ENCODE data around the gene PMEPA1.

The PMEPA1 gene

GRCh38 chr20:57654998-57655808 is 54.6 kb downstream of the PMEPA1 start:
- Histone ChIP-seq H3K4me3 (ENCODE audit: extremely low read depth, insufficient read depth, low read length, poor library complexity, severe bottlenecking) (no peak overlapping the region), H3K36me3 (ENCODE audit: control insufficient read depth, insufficient read depth, low read length) (peaks cover 36% of the 10 kb centered on the region), H3K9me3 (ENCODE audit: control insufficient read depth, low read length) (no peaks in the 10 kb centered on the region), H3K27ac (ENCODE audit: low read depth, low read length, severe bottlenecking) (no peak overlapping the region), H3K4me1 (ENCODE audit: control insufficient read depth, insufficient read depth, low read length, poor library complexity, severe bottlenecking) (no peaks in the 10 kb centered on the region)
- WGBS, 2 experiments (ENCODE audit: insufficient coverage in 2 of 2) = 73 to 79% methylated on average over 13 to 19 of the region's 22 CpGs

DNA sequence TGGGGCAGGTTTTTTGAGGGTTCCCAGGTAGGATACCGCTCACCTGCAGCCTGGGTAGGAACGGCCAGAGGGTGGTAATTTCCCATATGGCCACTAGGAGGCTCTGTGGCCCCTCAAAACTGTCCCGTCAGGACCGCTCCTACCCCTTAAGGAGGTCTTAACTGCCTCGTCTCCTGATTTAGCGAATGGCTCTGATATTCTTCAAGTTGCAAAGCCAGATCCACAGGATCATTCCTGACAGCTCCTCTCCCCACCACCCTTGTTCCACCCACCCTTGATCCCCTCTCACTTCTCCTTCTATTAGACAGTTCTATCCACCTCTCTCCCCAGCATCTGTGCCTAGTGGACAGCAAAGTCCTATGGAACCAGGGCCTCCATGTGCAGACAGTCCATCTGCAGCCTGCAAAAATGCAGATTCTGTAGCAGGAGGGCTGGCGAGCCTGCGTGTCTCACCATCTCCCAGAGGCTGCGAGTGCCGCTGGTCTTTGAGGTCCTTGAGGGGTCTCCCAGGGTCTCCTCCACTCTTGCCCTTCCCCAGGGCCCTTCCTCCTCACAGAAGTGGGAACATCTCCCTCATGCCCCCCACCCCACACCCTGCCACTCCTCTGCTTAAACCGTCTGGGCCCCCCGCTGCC is 55.3 kb downstream of the PMEPA1 start:
- no peak overlapping the region for H3K27ac ChIP-seq (ENCODE audit: low read depth, low read length, severe bottlenecking)
- H3K36me3 ChIP-seq (ENCODE audit: control insufficient read depth, insufficient read depth, low read length) = peaks cover 41% of the 10 kb centered on the region

DNA sequence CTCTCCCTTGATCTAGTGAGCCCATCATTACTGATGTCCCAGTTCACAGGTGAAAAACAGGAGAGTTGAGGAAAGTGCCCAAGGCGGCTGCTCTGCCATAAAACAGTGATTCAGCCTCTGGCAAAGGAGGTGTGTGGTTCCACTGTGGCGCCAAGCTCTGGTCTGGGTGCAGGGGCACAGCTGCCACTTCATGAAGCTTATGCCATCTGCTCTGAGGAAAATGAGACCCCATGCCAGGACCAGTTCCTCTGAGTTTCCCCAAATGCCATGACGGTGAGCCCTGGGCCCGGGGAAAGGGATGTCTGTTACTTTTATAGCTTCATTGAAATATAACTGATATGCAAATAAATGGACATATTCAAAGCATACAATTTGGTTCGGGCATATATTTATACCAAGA is 55.9 kb downstream of the PMEPA1 start:
- no peaks in the 10 kb centered on the region for H3K4me1 ChIP-seq (ENCODE audit: control insufficient read depth, insufficient read depth, low read length, poor library complexity, severe bottlenecking)
- WGBS, 2 experiments (ENCODE audit: insufficient coverage in 2 of 2) = 63 to 88% methylated on average over 2 to 3 of the region's 5 CpGs

More for the DNA sequence above, 55.3 kb downstream of the PMEPA1 start:
- Histone ChIP-seq H3K4me1 (ENCODE audit: control insufficient read depth, insufficient read depth, low read length, poor library complexity, severe bottlenecking) (no peaks in the 10 kb centered on the region), H3K4me3 (ENCODE audit: extremely low read depth, insufficient read depth, low read length, poor library complexity, severe bottlenecking) (no peak overlapping the region), H3K9me3 (ENCODE audit: control insufficient read depth, low read length) (no peaks in the 10 kb centered on the region)
- WGBS, 2 experiments (ENCODE audit: insufficient coverage in 2 of 2) = 52 to 59% methylated on average over 11 to 12 of the region's 12 CpGs

DNA sequence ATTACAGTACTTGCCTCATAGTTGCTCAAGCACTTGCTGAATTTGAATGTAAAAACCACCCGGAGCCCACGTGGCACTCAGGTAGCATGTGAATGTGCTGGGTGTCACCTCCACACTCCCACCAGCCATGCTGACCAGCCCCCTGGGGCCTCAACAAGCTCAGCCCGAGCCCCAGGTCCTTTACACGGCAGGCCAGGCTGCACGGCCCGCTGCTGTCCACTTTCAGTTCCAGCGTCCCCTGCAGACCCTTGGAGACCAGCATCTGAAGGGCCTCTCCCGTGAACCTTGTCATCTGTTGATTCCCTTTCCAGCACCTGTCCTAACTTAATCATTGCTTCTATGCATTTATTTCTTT is 56.3 kb downstream of the PMEPA1 start:
- 89 to 92% methylated on average over 7 to 8 of the region's 8 CpGs for WGBS, 2 experiments (ENCODE audit: insufficient coverage in 2 of 2)
- H3K4me3 ChIP-seq (ENCODE audit: extremely low read depth, insufficient read depth, low read length, poor library complexity, severe bottlenecking) = no peak overlapping the region
- H3K27ac ChIP-seq (ENCODE audit: low read depth, low read length, severe bottlenecking) = no peak overlapping the region
- H3K9me3 ChIP-seq (ENCODE audit: control insufficient read depth, low read length) = no peaks in the 10 kb centered on the region
- peaks cover 38% of the 10 kb centered on the region for H3K36me3 ChIP-seq (ENCODE audit: control insufficient read depth, insufficient read depth, low read length)
- no peaks in the 10 kb centered on the region for H3K4me1 ChIP-seq (ENCODE audit: control insufficient read depth, insufficient read depth, low read length, poor library complexity, severe bottlenecking)

More for the DNA sequence above, 55.9 kb downstream of the PMEPA1 start:
- H3K4me3 ChIP-seq (ENCODE audit: extremely low read depth, insufficient read depth, low read length, poor library complexity, severe bottlenecking) = no peak overlapping the region
- no peak overlapping the region for H3K27ac ChIP-seq (ENCODE audit: low read depth, low read length, severe bottlenecking)
- H3K36me3 ChIP-seq (ENCODE audit: control insufficient read depth, insufficient read depth, low read length) = peaks cover 41% of the 10 kb centered on the region
- H3K9me3 ChIP-seq (ENCODE audit: control insufficient read depth, low read length) = no peaks in the 10 kb centered on the region

DNA sequence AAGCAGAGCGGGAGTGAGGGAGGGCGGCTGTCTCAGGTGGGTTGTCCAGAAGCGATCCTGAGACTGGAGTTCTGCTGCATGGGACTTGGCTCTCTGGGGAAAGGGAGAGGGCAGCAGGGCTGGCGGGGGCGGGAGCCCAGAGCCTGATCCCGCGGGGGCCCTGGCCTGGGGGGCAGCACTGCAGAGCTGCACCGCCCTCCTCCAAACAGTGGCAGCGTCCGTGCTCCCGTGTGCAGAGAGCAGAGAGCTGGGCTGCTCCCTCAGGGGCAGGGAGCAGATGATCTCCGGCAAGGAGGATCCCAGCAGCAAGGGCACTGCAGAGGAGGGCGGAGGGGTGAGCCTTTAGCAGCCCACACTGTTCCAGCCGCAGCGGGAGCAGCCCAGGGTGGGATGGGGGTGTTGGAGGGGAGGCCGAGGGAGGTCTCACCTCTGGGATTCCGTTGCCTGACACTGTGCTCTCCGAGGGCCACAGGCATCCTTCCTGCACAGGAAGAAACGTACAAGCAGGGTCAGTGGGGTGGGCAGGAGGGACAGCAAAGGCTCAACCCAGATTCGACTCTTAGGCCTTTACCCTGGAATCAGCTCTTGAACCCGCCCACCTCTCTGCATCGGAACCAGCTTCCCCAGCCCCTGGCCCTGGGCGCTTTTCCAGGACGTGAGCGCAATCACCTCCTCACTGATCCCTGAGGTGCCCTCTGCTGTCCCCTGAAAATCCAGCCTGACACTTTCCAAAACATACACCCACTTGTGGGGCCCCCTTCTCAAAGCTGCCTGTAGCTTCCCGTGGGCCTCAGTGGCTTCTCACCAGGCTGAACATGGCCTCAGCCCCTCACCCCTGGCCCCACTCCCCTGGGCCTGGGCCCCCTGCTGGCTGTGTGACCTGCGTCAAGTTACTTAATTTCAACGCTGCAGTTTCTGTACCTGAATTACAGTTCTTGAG is 56.9 kb downstream of the PMEPA1 start:
- Histone ChIP-seq H3K36me3 (ENCODE audit: control insufficient read depth, insufficient read depth, low read length) (peaks cover 31% of the 10 kb centered on the region), H3K4me1 (ENCODE audit: control insufficient read depth, insufficient read depth, low read length, poor library complexity, severe bottlenecking) (no peaks in the 10 kb centered on the region), H3K9me3 (ENCODE audit: control insufficient read depth, low read length) (no peaks in the 10 kb centered on the region), H3K27ac (ENCODE audit: low read depth, low read length, severe bottlenecking) (no peak overlapping the region), H3K4me3 (ENCODE audit: extremely low read depth, insufficient read depth, low read length, poor library complexity, severe bottlenecking) (no peak overlapping the region)
- 94 to 98% methylated on average over 22 to 26 of the region's 28 CpGs for WGBS, 2 experiments (ENCODE audit: insufficient coverage in 2 of 2)

DNA sequence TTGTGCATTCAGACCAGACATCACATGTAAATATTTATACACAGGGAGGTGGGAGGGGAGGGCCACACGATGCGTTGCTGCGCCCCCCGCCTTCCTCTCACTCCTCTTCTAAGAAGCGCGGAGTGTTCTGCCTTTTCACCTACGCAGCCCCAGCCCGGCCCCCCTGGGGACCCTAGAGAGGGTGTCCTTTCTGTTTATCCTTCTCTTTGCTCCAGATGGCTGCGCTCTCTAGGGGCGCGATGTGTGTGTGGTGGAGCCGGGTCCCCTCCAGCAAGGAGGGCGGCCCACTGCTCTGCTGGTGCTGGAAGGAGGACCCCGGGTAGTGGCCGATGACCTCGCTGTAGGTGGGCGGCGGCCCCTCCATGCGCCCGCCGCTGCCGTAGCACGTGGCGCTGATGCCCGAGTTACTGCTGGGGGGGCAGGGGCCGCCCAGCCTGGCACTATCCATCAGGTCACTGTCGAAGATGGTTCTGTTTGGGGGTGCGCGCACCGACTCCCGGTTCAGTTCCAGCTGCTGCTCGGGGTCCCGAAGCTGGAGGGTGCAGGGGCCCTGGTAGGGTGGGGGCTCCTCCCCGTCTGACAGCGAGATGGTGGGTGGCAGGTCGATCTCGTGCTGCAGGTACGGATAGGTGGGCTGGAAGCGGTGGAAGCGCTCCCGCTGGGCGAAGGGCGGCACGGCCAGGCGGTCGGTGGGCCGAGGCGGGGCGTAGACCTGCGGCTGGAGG is 57.8 kb downstream of the PMEPA1 start:
- Histone ChIP-seq H3K27ac (ENCODE audit: low read depth, low read length, severe bottlenecking) (no peak overlapping the region), H3K4me3 (ENCODE audit: extremely low read depth, insufficient read depth, low read length, poor library complexity, severe bottlenecking) (no peak overlapping the region), H3K4me1 (ENCODE audit: control insufficient read depth, insufficient read depth, low read length, poor library complexity, severe bottlenecking) (no peaks in the 10 kb centered on the region), H3K36me3 (ENCODE audit: control insufficient read depth, insufficient read depth, low read length) (peaks cover 26% of the 10 kb centered on the region), H3K9me3 (ENCODE audit: control insufficient read depth, low read length) (no peaks in the 10 kb centered on the region)
- 94 to 98% methylated on average over 39 to 40 of the region's 50 CpGs for WGBS, 2 experiments (ENCODE audit: insufficient coverage in 2 of 2)

GRCh38 chr20:57650756-57651483 is 58.9 kb downstream of the PMEPA1 start:
- H3K36me3 ChIP-seq (ENCODE audit: control insufficient read depth, insufficient read depth, low read length) = peaks cover 19% of the 10 kb centered on the region
- no peak overlapping the region for H3K4me3 ChIP-seq (ENCODE audit: extremely low read depth, insufficient read depth, low read length, poor library complexity, severe bottlenecking)
- WGBS, 2 experiments (ENCODE audit: insufficient coverage in 2 of 2) = 92 to 95% methylated on average over 20 of the region's 23 CpGs
- H3K4me1 ChIP-seq (ENCODE audit: control insufficient read depth, insufficient read depth, low read length, poor library complexity, severe bottlenecking) = no peaks in the 10 kb centered on the region
- H3K27ac ChIP-seq (ENCODE audit: low read depth, low read length, severe bottlenecking) = no peak overlapping the region
- H3K9me3 ChIP-seq (ENCODE audit: control insufficient read depth, low read length) = no peaks in the 10 kb centered on the region

DNA sequence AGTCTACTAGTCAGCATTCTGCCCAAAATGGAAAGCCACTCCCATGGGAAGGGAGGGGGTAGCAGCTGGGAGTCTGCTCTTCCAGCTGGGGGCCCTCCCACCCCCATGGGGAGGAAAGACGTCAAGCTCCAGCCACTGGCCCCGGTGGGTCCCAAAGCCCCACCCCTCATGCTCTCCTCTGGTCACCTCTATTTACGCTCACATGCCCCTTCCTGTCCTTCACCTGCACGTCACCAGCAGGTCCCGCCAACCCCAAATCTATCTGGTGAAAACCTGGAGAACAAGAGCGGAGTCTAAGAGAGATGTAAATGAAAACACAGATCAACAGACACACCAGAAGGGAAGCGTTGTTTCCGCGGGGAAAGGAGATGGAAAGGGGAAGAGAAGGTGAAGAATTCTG is 59.5 kb downstream of the PMEPA1 start:
- Histone ChIP-seq H3K27ac (ENCODE audit: low read depth, low read length, severe bottlenecking) (no peak overlapping the region), H3K4me3 (ENCODE audit: extremely low read depth, insufficient read depth, low read length, poor library complexity, severe bottlenecking) (no peak overlapping the region), H3K9me3 (ENCODE audit: control insufficient read depth, low read length) (no peaks in the 10 kb centered on the region), H3K36me3 (ENCODE audit: control insufficient read depth, insufficient read depth, low read length) (peaks cover 19% of the 10 kb centered on the region), H3K4me1 (ENCODE audit: control insufficient read depth, insufficient read depth, low read length, poor library complexity, severe bottlenecking) (no peaks in the 10 kb centered on the region)
- 100% methylated on average over 1 of the region's 9 CpGs; no CpG with 5 or more reads in 1 of the 2 experiments for WGBS, 2 experiments (ENCODE audit: insufficient coverage in 2 of 2)

- 93 to 97% methylated on average over 14 of the region's 14 CpGs for WGBS, 2 experiments (ENCODE audit: insufficient coverage in 2 of 2)
- no peak overlapping the region for H3K27ac ChIP-seq (ENCODE audit: low read depth, low read length, severe bottlenecking)
- no peaks in the 10 kb centered on the region for H3K9me3 ChIP-seq (ENCODE audit: control insufficient read depth, low read length)
- H3K36me3 ChIP-seq (ENCODE audit: control insufficient read depth, insufficient read depth, low read length) = peaks cover 19% of the 10 kb centered on the region
- no peaks in the 10 kb centered on the region for H3K4me1 ChIP-seq (ENCODE audit: control insufficient read depth, insufficient read depth, low read length, poor library complexity, severe bottlenecking)
- no peak overlapping the region for H3K4me3 ChIP-seq (ENCODE audit: extremely low read depth, insufficient read depth, low read length, poor library complexity, severe bottlenecking)
Observed at GRCh38 chr20:57649617-57650015, 60.2 kb downstream of the PMEPA1 start.
